ENCODE results near the gene FOXF2. TPM values are rescaled to one million over a fixed set of nuclear protein-coding genes. Genes with fewer than 3 reads are reported as not detected.
"Not testable (repeated sequence)": the region's sequence is repeated elsewhere in the genome, so short reads cannot be mapped to it uniquely, and the experiment has no call there.

FOXF2 gene
- total and polyA plus RNA-seq, 7 donors, result 0.07 to 0.54 (median 0.17) TPM

DNA sequence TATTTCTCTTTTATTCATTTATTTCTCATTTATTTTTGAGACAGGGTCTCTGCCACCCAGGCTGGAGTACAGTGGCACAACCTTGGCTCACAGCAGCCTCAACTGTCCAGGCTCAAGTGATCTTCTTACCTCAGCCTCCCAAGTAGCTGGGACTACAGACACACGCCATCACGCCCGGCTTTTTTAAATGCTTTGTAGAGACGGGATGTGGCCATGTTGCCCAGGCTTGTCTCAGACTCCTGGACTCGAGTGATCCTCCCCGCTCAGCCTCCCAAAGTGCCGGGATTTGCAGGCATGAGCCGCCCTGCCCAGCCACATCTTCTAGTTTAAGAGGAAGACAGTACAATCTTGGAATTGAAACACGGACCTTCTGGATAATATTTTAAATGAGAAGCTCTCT is 21.6 kb upstream of the FOXF2 start:
- Histone ChIP-seq H3K36me3 (ENCODE audit: insufficient read depth in 1 of 2, low read depth in 1 of 2) (no peaks in the 10 kb centered on the region), H3K27me3 (ENCODE audit: insufficient read depth in 3 of 3, low read length in 2 of 3) (peaks cover 0 to 25% (median 4%) of the 10 kb centered on the region in 3 donors), H3K9me3 (peaks cover 3% of the 10 kb centered on the region), H3K27ac (no peak overlapping the region), H3K4me3 (no peak overlapping the region), H3K4me1 (no peaks in the 10 kb centered on the region)
- ATAC-seq (no peak), DNase-seq (no peak)
- TF ChIP-seq, protein P1, sequence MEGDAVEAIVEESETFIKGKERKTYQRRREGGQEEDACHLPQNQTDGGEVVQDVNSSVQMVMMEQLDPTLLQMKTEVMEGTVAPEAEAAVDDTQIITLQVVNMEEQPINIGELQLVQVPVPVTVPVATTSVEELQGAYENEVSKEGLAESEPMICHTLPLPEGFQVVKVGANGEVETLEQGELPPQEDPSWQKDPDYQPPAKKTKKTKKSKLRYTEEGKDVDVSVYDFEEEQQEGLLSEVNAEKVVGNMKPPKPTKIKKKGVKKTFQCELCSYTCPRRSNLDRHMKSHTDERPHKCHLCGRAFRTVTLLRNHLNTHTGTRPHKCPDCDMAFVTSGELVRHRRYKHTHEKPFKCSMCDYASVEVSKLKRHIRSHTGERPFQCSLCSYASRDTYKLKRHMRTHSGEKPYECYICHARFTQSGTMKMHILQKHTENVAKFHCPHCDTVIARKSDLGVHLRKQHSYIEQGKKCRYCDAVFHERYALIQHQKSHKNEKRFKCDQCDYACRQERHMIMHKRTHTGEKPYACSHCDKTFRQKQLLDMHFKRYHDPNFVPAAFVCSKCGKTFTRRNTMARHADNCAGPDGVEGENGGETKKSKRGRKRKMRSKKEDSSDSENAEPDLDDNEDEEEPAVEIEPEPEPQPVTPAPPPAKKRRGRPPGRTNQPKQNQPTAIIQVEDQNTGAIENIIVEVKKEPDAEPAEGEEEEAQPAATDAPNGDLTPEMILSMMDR (IDR thresholded peaks at IDR 0.05), result no peak
- intact Hi-C loops (cut with DNase I), result no loop called here
- 89 to 93% (median 93%) methylated on average over 9 of the region's 9 CpGs for WGBS, 3 donors

DNA sequence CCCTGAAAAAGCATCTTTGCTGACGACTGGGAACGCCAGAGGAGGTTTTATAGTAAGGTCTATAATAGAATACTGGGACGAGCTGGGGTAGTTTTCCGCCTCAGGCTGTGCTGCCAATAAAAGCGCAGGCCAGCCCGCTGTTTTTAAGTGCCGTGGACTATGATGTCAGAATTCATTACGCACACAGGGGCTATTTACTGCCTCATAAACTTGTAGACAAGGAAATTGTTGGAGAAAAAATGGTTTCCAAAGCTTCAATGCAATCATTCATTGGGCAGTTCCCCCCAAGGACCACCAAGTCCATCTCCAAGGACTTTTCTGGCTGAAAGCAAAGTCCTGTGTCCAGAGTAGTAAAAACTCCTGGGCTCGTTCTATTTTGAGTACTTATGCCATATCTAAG is 20.4 kb upstream of the FOXF2 start:
- no peak overlapping the region for H3K27ac ChIP-seq
- H3K4me1 ChIP-seq, result no peaks in the 10 kb centered on the region
- TF ChIP-seq, protein P1 (IDR thresholded peaks at IDR 0.05), result no peak
- no peak for DNase-seq
- peaks cover 3% of the 10 kb centered on the region for H3K9me3 ChIP-seq
- intact Hi-C loops (cut with DNase I), result no loop called here
- no peak overlapping the region for H3K4me3 ChIP-seq
- H3K36me3 ChIP-seq (ENCODE audit: insufficient read depth in 1 of 2, low read depth in 1 of 2), result no peaks in the 10 kb centered on the region
- WGBS, 3 donors, result 77 to 82% (median 77%) methylated on average over 9 of the region's 9 CpGs
- peaks cover 4 to 37% (median 4%) of the 10 kb centered on the region in 3 donors for H3K27me3 ChIP-seq (ENCODE audit: insufficient read depth in 3 of 3, low read length in 2 of 3)
- no peak for ATAC-seq

DNA sequence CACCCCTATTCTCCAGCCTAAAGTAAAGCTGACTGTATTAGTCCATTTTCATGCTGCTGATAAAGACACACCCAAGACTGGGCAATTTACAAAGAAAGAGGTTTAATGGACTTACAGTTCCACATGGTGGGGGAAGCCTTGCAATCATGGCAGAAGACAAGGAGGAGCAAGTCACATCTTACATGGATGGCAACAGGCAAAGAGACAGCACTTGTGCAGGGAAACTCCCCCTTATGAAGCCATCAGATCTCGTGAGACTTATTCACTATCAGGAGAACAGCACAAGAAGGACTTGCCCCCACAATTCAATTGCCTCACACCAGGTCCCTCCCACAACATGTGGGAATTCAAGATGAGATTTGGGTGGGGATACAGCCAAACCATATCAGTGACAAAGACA is 19.7 kb upstream of the FOXF2 start:
- H3K4me3 ChIP-seq; intact Hi-C loops (cut with DNase I); H3K9me3 ChIP-seq; ATAC-seq; H3K36me3 ChIP-seq (ENCODE audit: insufficient read depth in 1 of 2, low read depth in 1 of 2); H3K27ac ChIP-seq; H3K4me1 ChIP-seq; DNase-seq: not testable (repeated sequence)
- peaks cover 1 to 45% (median 4%) of the 10 kb centered on the region in 3 donors for H3K27me3 ChIP-seq (ENCODE audit: insufficient read depth in 3 of 3, low read length in 2 of 3)
- 71 to 100% (median 75%) methylated on average over 1 of the region's 1 CpG for WGBS, 3 donors

DNA sequence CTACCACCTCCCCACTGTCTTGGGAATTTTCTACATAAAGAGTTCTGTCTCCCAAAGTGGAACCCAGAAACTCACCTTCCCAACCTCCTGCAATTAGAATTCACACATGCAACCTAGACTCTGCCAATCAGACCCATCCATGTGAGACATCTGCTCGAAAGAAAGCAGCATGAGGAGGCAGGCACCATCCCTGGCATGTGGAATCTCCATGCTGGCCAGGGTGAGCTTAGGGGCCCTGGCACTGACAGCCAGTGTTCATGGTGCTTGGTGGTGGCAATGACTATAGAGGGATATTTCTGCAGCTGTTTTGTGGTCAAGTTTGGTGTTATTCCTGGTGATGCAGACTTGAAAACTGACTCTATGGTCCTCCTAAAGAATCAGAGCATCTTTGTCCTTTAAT is 17.4 kb upstream of the FOXF2 start:
- 38 to 57% (median 41%) methylated on average over 1 of the region's 1 CpG for WGBS, 3 donors
- H3K27ac ChIP-seq, result no peak overlapping the region
- ATAC-seq, result no peak
- H3K9me3 ChIP-seq, result peaks cover 3% of the 10 kb centered on the region
- no peak for DNase-seq
- H3K4me3 ChIP-seq, result no peak overlapping the region
- intact Hi-C loops (cut with DNase I), result no loop called here
- H3K27me3 ChIP-seq (ENCODE audit: insufficient read depth in 3 of 3, low read length in 2 of 3), result peaks cover 0 to 67% (median 9%) of the 10 kb centered on the region in 3 donors
- no peaks in the 10 kb centered on the region for H3K36me3 ChIP-seq (ENCODE audit: insufficient read depth in 1 of 2, low read depth in 1 of 2)
- TF ChIP-seq, protein P1 (IDR thresholded peaks at IDR 0.05), result no peak
- no peaks in the 10 kb centered on the region for H3K4me1 ChIP-seq

DNA sequence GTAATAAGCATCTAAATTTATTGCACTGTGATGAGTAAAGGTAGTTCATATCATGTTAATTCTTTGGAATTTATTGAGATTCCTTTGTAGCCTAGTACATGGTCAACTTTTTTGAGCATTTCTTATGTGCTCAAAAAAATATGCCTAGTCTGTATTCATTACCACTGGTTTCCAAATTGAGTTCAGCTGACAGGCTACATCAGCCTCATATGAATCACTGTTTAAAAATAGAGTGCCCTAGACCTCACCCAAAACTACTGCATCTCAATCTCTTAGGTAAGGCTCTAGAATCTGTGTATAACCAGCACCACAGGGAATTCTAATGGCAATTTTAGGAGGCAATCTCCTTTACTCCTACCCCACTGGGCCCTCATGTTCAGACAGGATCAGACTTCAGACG is 16.7 kb upstream of the FOXF2 start:
- DNase-seq (no peak), ATAC-seq (no peak)
- no peaks in the 10 kb centered on the region for H3K36me3 ChIP-seq (ENCODE audit: insufficient read depth in 1 of 2, low read depth in 1 of 2)
- peaks cover 2 to 74% (median 9%) of the 10 kb centered on the region in 3 donors for H3K27me3 ChIP-seq (ENCODE audit: insufficient read depth in 3 of 3, low read length in 2 of 3)
- intact Hi-C loops (cut with DNase I), result no loop called here
- H3K9me3 ChIP-seq, result peaks cover 3% of the 10 kb centered on the region
- H3K4me1 ChIP-seq, result no peaks in the 10 kb centered on the region
- H3K4me3 ChIP-seq, result no peak overlapping the region
- TF ChIP-seq, protein P1 (IDR thresholded peaks at IDR 0.05), result no peak
- H3K27ac ChIP-seq, result no peak overlapping the region
- 72 to 86% (median 81%) methylated on average over 1 of the region's 1 CpG for WGBS, 3 donors
